Ovary (tissue), 3 donors: ENCODE data around the gene SEH1L.

ENCODE experiments used
- EP300 ChIP-seq: sonication (generic); formaldehyde crosslinking; IDR thresholded peaks from one replicate; pipeline ENCODE4 v1.6.1; 2017; ENCODE audit warnings: antibody characterized with exemption
- POLR2A ChIP-seq: fragments of 450-650 bp; IDR thresholded peaks from one replicate; pipeline ENCODE4 v1.6.1; 2017; ENCODE audit warnings: antibody characterized with exemption, mild to moderate bottlenecking, moderate library complexity
- TF ChIP-seq, protein P1 (sequence below), 3 donors: fragments of 450-650 bp in 2 of 3; fragments of 200-600 bp in 1 of 3; IDR thresholded peaks; one replicate each; pipeline versions ENCODE4 v1.5.1 to v1.8.0; 2016 to 2022; ENCODE audit warnings: antibody characterized with exemption in 3 of 3, mild to moderate bottlenecking in 1 of 3
- donor health status: DM: no; HTN: no; CAD: no.

DNA sequence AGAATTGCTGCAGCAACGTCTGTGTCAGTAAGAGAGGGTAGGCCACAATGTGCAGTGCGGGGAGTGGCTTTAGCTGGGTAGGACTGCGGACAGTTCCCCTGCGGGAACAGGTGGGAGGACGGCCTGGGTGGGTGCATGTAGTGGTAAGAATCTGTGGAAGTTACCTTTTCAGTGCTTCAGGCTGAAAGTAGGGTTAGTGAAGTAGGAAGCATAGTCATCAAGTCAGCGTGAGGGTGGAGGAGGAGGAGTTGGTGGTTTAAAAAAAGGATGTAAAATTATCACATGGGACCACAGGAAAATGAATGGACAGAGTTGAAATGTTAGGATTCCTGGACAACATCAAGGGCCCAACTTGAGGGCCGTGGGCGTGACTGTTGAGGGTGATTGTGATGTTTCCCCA lies 56.6 kb downstream of the SEH1L start:
- TF ChIP-seq, protein P1, sequence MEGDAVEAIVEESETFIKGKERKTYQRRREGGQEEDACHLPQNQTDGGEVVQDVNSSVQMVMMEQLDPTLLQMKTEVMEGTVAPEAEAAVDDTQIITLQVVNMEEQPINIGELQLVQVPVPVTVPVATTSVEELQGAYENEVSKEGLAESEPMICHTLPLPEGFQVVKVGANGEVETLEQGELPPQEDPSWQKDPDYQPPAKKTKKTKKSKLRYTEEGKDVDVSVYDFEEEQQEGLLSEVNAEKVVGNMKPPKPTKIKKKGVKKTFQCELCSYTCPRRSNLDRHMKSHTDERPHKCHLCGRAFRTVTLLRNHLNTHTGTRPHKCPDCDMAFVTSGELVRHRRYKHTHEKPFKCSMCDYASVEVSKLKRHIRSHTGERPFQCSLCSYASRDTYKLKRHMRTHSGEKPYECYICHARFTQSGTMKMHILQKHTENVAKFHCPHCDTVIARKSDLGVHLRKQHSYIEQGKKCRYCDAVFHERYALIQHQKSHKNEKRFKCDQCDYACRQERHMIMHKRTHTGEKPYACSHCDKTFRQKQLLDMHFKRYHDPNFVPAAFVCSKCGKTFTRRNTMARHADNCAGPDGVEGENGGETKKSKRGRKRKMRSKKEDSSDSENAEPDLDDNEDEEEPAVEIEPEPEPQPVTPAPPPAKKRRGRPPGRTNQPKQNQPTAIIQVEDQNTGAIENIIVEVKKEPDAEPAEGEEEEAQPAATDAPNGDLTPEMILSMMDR (IDR thresholded peaks at IDR 0.05), result no peak
- TF ChIP-seq POLR2A (no peak), EP300 (no peak)
